HEK293 (cell line): ENCODE data around the gene AGPAT4.

Experiments
- SP7 ChIP-seq: fragments of 450-650 bp; formaldehyde crosslinking; IDR thresholded peaks from 2 replicates; pipeline ENCODE4 v1.5.1; 2016; ENCODE audit warnings: missing biosample characterization, missing genetic modification characterization
- ZNF184 ChIP-seq: fragments of 450-650 bp; IDR thresholded peaks from 2 replicates; pipeline ENCODE4 v1.5.1; 2018; ENCODE audit warnings: missing biosample characterization, mild to moderate bottlenecking, missing genetic modification characterization
- ZNF394 ChIP-seq: fragments of 450-650 bp; formaldehyde crosslinking; IDR thresholded peaks from 2 replicates; pipeline ENCODE4 v1.5.1; 2016; ENCODE audit warnings: missing biosample characterization, missing genetic modification characterization, mild to moderate bottlenecking, moderate library complexity, borderline replicate concordance
- TF ChIP-seq, protein P1 (sequence below): fragments of 450-650 bp; formaldehyde crosslinking; IDR thresholded peaks from 2 replicates; pipeline ENCODE4 v1.5.1; 2016; ENCODE audit warnings: missing biosample characterization, missing genetic modification characterization

DNA sequence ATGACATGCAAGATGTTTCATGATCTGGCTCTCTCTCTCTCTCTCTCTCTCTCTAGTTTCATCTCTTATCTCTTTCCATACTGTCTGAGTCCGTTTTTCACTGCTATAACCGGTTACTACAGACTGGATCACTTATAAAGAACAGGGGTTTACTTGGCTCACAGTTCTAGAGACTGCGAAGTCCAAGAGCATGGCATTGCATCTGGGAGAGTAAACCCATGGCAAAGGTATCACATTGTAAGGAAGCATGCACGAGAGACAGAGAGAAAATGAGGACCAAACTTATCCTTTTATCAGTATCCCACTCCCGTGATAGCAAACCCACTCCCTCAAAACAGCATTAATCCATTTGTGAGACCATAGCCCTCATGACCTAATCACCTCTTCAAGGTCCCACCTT is 7.2 kb upstream of the AGPAT4 start:
- TF ChIP-seq, protein P1, sequence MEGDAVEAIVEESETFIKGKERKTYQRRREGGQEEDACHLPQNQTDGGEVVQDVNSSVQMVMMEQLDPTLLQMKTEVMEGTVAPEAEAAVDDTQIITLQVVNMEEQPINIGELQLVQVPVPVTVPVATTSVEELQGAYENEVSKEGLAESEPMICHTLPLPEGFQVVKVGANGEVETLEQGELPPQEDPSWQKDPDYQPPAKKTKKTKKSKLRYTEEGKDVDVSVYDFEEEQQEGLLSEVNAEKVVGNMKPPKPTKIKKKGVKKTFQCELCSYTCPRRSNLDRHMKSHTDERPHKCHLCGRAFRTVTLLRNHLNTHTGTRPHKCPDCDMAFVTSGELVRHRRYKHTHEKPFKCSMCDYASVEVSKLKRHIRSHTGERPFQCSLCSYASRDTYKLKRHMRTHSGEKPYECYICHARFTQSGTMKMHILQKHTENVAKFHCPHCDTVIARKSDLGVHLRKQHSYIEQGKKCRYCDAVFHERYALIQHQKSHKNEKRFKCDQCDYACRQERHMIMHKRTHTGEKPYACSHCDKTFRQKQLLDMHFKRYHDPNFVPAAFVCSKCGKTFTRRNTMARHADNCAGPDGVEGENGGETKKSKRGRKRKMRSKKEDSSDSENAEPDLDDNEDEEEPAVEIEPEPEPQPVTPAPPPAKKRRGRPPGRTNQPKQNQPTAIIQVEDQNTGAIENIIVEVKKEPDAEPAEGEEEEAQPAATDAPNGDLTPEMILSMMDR (tag by site-specific recombination) = no peak
- TF ChIP-seq ZNF394 = no peak
- no peak for TF ChIP-seq ZNF184 (tag by site-specific recombination)
- no peak for TF ChIP-seq SP7
